Vagina (tissue), 2 donors: ENCODE results near the gene CEACAM6.

Experiments used
- POLR2A ChIP-seq, 2 donors: fragments of 450-650 bp; IDR thresholded peaks; one replicate each; pipeline ENCODE4 v1.6.1; 2017; ENCODE audit warnings: antibody characterized with exemption in 2 of 2, mild to moderate bottlenecking in 2 of 2, moderate library complexity in 2 of 2
- POLR2AphosphoS5 ChIP-seq, 2 donors: sonication (generic); formaldehyde crosslinking; IDR thresholded peaks; one replicate each; pipeline ENCODE4 v1.9.0; 2017; ENCODE audit warnings: antibody characterized with exemption in 2 of 2, mild to moderate bottlenecking in 2 of 2, low read depth in 1 of 2; ENCODE audit not compliant: insufficient read depth in 1 of 2
- TF ChIP-seq, protein P1 (sequence below), 3 experiments: fragments of 450-650 bp in 2 of 3; fragments of 200-600 bp in 1 of 3; sonication (generic) in 1 of 3; IDR thresholded peaks; one replicate each; pipeline ENCODE4 v1.5.1; 2017 to 2019; ENCODE audit warnings: antibody characterized with exemption in 3 of 3, mild to moderate bottlenecking in 2 of 3, moderate library complexity in 2 of 3

DNA sequence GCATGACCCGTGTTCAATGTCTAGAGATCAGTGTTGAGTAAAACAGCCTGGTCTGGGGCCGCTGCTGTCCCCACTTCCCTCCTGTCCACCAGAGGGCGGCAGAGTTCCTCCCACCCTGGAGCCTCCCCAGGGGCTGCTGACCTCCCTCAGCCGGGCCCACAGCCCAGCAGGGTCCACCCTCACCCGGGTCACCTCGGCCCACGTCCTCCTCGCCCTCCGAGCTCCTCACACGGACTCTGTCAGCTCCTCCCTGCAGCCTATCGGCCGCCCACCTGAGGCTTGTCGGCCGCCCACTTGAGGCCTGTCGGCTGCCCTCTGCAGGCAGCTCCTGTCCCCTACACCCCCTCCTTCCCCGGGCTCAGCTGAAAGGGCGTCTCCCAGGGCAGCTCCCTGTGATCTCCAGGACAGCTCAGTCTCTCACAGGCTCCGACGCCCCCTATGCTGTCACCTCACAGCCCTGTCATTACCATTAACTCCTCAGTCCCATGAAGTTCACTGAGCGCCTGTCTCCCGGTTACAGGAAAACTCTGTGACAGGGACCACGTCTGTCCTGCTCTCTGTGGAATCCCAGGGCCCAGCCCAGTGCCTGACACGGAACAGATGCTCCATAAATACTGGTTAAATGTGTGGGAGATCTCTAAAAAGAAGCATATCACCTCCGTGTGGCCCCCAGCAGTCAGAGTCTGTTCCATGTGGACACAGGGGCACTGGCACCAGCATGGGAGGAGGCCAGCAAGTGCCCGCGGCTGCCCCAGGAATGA lies 48.4 kb upstream of the CEACAM6 start:
- TF ChIP-seq POLR2A (IDR thresholded peaks at IDR 0.05) (no peak), POLR2AphosphoS5 (IDR thresholded peaks at IDR 0.05; ENCODE audit: insufficient read depth in 1 of 2, low read depth in 1 of 2) (no peak)
- TF ChIP-seq, protein P1, sequence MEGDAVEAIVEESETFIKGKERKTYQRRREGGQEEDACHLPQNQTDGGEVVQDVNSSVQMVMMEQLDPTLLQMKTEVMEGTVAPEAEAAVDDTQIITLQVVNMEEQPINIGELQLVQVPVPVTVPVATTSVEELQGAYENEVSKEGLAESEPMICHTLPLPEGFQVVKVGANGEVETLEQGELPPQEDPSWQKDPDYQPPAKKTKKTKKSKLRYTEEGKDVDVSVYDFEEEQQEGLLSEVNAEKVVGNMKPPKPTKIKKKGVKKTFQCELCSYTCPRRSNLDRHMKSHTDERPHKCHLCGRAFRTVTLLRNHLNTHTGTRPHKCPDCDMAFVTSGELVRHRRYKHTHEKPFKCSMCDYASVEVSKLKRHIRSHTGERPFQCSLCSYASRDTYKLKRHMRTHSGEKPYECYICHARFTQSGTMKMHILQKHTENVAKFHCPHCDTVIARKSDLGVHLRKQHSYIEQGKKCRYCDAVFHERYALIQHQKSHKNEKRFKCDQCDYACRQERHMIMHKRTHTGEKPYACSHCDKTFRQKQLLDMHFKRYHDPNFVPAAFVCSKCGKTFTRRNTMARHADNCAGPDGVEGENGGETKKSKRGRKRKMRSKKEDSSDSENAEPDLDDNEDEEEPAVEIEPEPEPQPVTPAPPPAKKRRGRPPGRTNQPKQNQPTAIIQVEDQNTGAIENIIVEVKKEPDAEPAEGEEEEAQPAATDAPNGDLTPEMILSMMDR (IDR thresholded peaks at IDR 0.05), result peak in 2 of 3 experiments; percentile 32 to 43
